Measurements from ENCODE around the gene AR. TPM values are rescaled to one million over a fixed set of nuclear protein-coding genes. Genes with fewer than 3 reads are reported as not detected.

AR gene, protein sequence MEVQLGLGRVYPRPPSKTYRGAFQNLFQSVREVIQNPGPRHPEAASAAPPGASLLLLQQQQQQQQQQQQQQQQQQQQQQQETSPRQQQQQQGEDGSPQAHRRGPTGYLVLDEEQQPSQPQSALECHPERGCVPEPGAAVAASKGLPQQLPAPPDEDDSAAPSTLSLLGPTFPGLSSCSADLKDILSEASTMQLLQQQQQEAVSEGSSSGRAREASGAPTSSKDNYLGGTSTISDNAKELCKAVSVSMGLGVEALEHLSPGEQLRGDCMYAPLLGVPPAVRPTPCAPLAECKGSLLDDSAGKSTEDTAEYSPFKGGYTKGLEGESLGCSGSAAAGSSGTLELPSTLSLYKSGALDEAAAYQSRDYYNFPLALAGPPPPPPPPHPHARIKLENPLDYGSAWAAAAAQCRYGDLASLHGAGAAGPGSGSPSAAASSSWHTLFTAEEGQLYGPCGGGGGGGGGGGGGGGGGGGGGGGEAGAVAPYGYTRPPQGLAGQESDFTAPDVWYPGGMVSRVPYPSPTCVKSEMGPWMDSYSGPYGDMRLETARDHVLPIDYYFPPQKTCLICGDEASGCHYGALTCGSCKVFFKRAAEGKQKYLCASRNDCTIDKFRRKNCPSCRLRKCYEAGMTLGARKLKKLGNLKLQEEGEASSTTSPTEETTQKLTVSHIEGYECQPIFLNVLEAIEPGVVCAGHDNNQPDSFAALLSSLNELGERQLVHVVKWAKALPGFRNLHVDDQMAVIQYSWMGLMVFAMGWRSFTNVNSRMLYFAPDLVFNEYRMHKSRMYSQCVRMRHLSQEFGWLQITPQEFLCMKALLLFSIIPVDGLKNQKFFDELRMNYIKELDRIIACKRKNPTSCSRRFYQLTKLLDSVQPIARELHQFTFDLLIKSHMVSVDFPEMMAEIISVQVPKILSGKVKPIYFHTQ
- total RNA-seq, result 10 to 100 TPM in 2 of 4 donors, 1 to 10 TPM in 2; 6.4 to 13.0 (median 10.2) TPM

DNA sequence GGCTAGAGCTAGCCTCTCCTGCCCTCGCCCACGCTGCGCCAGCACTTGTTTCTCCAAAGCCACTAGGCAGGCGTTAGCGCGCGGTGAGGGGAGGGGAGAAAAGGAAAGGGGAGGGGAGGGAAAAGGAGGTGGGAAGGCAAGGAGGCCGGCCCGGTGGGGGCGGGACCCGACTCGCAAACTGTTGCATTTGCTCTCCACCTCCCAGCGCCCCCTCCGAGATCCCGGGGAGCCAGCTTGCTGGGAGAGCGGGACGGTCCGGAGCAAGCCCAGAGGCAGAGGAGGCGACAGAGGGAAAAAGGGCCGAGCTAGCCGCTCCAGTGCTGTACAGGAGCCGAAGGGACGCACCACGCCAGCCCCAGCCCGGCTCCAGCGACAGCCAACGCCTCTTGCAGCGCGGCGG, at the start of gene AR:
AR (plus strand) TSS at position 204 of the 400 bp plus-strand sequence. CDS start 1,126 bp downstream, outside the sequence.
- Histone ChIP-seq H3K27me3 (peaks cover 3% of the 10 kb centered on the region), H3K9me3 (no peaks in the 10 kb centered on the region), H3K4me3 (peak within 1 kb of the TSS; percentile 57), H3K4me1 (peaks cover 10% of the 10 kb centered on the region), H3K27ac (peak within 1 kb of the TSS; percentile 65), H3K36me3 (no peaks in the 10 kb centered on the region)
- DNase-seq (ENCODE audit: low spot score in 2 of 2), result peak; percentile 78 to 81
- WGBS, result 26% methylated on average over 30 of the region's 30 CpGs
- no peak for TF ChIP-seq CTCF (IDR thresholded peaks at IDR 0.05)
- TF ChIP-seq POLR2A (IDR thresholded peaks at IDR 0.05), result no peak
- TF ChIP-seq POLR2AphosphoS5 (IDR thresholded peaks at IDR 0.05), result no peak
- no peak for TF ChIP-seq EP300 (IDR thresholded peaks at IDR 0.05)

- Histone ChIP-seq H3K27ac (no peak overlapping the region), H3K9me3 (no peaks in the 10 kb centered on the region), H3K36me3 (no peaks in the 10 kb centered on the region), H3K4me3 (no peak overlapping the region), H3K4me1 (no peaks in the 10 kb centered on the region), H3K27me3 (no peaks in the 10 kb centered on the region)
- WGBS, result 28% methylated on average over 1 of the region's 1 CpG
- no peak for DNase-seq (ENCODE audit: low spot score in 2 of 2)
- no peak for TF ChIP-seq EP300 (IDR thresholded peaks at IDR 0.05)
- TF ChIP-seq POLR2A (IDR thresholded peaks at IDR 0.05), result no peak
- TF ChIP-seq CTCF (IDR thresholded peaks at IDR 0.05), result no peak
- TF ChIP-seq POLR2AphosphoS5 (IDR thresholded peaks at IDR 0.05), result no peak
These were observed 43.2 kb upstream of the AR start for GRCh38 chrX:67500617-67501016.

DNA sequence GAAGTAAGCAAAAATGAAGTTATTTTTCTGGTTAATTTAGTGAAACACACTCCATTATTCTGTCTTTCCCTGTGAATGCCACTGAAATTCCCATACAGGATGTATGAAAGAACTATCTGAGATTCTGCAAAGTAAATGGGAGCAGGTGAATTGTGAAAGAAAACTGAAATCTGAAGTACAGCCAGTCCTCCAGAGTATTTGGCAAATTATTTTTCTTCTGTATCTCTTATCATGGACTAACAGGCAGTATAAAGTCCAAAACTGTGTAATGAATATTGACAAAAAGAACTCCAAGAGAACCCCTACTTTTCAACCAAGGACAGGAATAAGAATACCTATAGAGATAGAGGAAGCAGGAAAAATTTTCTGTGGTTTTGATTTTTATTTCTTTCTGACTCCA, 40.8 kb upstream of the AR start:
- DNase-seq (ENCODE audit: low spot score in 2 of 2), result no peak
- Histone ChIP-seq H3K9me3 (no peaks in the 10 kb centered on the region), H3K27me3 (no peaks in the 10 kb centered on the region), H3K36me3 (no peaks in the 10 kb centered on the region), H3K27ac (no peak overlapping the region), H3K4me3 (no peak overlapping the region), H3K4me1 (no peaks in the 10 kb centered on the region)
- no peak for TF ChIP-seq POLR2AphosphoS5 (IDR thresholded peaks at IDR 0.05)
- no peak for TF ChIP-seq EP300 (IDR thresholded peaks at IDR 0.05)
- TF ChIP-seq CTCF (IDR thresholded peaks at IDR 0.05), result no peak
- TF ChIP-seq POLR2A (IDR thresholded peaks at IDR 0.05), result no peak

GRCh38 chrX:67503453-67503852, 40.4 kb upstream of the AR start:
- no peaks in the 10 kb centered on the region for H3K27me3 ChIP-seq
- DNase-seq (ENCODE audit: low spot score in 2 of 2), result no peak
- TF ChIP-seq CTCF (IDR thresholded peaks at IDR 0.05), result no peak
- no peak for TF ChIP-seq POLR2A (IDR thresholded peaks at IDR 0.05)
- TF ChIP-seq EP300 (IDR thresholded peaks at IDR 0.05), result no peak
- TF ChIP-seq POLR2AphosphoS5 (IDR thresholded peaks at IDR 0.05), result no peak
- no peaks in the 10 kb centered on the region for H3K4me1 ChIP-seq
- no peak overlapping the region for H3K4me3 ChIP-seq
- H3K9me3 ChIP-seq, result no peaks in the 10 kb centered on the region
- no peaks in the 10 kb centered on the region for H3K36me3 ChIP-seq
- no peak overlapping the region for H3K27ac ChIP-seq
- 52% methylated on average over 2 of the region's 2 CpGs for WGBS

- Histone ChIP-seq H3K36me3 (no peaks in the 10 kb centered on the region), H3K27me3 (no peaks in the 10 kb centered on the region), H3K4me1 (no peaks in the 10 kb centered on the region), H3K27ac (no peak overlapping the region), H3K4me3 (no peak overlapping the region), H3K9me3 (no peaks in the 10 kb centered on the region)
- no peak for DNase-seq (ENCODE audit: low spot score in 2 of 2)
- TF ChIP-seq POLR2AphosphoS5 (IDR thresholded peaks at IDR 0.05), result no peak
These were observed 23.1 kb upstream of the AR start for GRCh38 chrX:67520671-67521070.

Data from suprapubic skin (tissue), 4 donors.